Transverse colon (tissue), 4 donors: ENCODE data around the gene IL36RN.

Source experiments
- POLR2A ChIP-seq: fragments of 450-650 bp; IDR thresholded peaks from one replicate; pipeline ENCODE4 v1.6.1; 2016; ENCODE audit warnings: antibody characterized with exemption, mild to moderate bottlenecking, moderate library complexity
- POLR2AphosphoS5 ChIP-seq, 3 donors: sonication (generic); formaldehyde crosslinking; IDR thresholded peaks; one replicate each; pipeline ENCODE4 v1.6.1; 2016; ENCODE audit warnings: antibody characterized with exemption in 3 of 3
- TF ChIP-seq, protein P1 (sequence below), 5 experiments: fragments of 200-600 bp in 3 of 5; fragments of 450-650 bp in 2 of 5; sonication (generic) in 3 of 5; IDR thresholded peaks; 1 replicate in 2 of 5; 2 replicates in 3 of 5; pipeline ENCODE4 v1.5.1; 2016 to 2017; ENCODE audit warnings: antibody characterized with exemption in 5 of 5, inconsistent platforms in 3 of 5, mild to moderate bottlenecking in 2 of 5, moderate library complexity in 1 of 5

DNA sequence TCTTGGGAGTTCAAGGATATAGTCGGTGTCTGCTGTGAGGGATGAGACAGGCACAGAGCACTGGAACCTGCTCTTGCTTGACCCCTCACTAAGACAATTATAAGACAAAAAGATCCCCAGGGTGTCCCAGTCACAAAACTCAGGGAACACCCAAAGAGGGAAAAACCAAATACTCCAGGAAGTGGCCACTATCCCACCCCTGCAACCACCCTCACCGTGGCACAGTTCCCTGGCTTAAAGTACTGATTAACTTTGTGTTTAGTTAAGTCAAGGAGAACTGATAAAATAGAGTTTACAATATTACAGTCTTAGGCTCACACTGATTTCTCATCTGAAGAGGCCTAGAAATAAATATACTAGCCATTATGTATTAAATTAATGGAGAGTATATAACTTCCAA, 19.8 kb upstream of the IL36RN start:
- TF ChIP-seq POLR2AphosphoS5 (IDR thresholded peaks at IDR 0.05), result no peak
- TF ChIP-seq, protein P1, sequence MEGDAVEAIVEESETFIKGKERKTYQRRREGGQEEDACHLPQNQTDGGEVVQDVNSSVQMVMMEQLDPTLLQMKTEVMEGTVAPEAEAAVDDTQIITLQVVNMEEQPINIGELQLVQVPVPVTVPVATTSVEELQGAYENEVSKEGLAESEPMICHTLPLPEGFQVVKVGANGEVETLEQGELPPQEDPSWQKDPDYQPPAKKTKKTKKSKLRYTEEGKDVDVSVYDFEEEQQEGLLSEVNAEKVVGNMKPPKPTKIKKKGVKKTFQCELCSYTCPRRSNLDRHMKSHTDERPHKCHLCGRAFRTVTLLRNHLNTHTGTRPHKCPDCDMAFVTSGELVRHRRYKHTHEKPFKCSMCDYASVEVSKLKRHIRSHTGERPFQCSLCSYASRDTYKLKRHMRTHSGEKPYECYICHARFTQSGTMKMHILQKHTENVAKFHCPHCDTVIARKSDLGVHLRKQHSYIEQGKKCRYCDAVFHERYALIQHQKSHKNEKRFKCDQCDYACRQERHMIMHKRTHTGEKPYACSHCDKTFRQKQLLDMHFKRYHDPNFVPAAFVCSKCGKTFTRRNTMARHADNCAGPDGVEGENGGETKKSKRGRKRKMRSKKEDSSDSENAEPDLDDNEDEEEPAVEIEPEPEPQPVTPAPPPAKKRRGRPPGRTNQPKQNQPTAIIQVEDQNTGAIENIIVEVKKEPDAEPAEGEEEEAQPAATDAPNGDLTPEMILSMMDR (IDR thresholded peaks at IDR 0.05), result no peak
- no peak for TF ChIP-seq POLR2A
